H1 (cell line): ENCODE measurements around the gene HTR4. TPM values are rescaled to one million over a fixed set of nuclear protein-coding genes. Genes with fewer than 3 reads are reported as not detected.

Experiments
- CTCF ChIA-PET: fragments of 300-600 bp; sonication (Branson Sonifier 250); formaldehyde crosslinking; loops from one replicate; lab custom pipeline; 2021; ENCODE audit not compliant: partially characterized antibody; lab: Charles Lee
- POLR2A ChIA-PET: fragments of 300-600 bp; sonication (Branson Sonifier 250); formaldehyde crosslinking; loops from one replicate; lab custom pipeline; 2021; ENCODE audit warnings: inconsistent platforms; ENCODE audit not compliant: partially characterized antibody; lab: Charles Lee
- DNase-seq, 2 experiments: peaks; one replicate each; pipeline versions ENCODE4 v3.0.0 to v3.0.0-alpha.2; 2010 to 2022; ENCODE audit warnings: low spot score in 2 of 2, low read depth in 1 of 2, mixed read lengths in 1 of 2
- FAIRE-seq: peaks from 2 replicates; lab custom pipeline; 2011; peaks lifted over from hg19 to GRCh38; lab: Jason Lieb, UNC
- H2AFZ ChIP-seq: 2 replicates; pipeline ENCODE4 v1.8.1; 2012; ENCODE audit warnings: low read length, inconsistent platforms
- H2AK5ac ChIP-seq: 2 replicates; pipeline ENCODE4 v1.6.1; 2013; ENCODE audit warnings: low read depth, low read length
- H2BK120ac ChIP-seq: replicated peaks from 2 replicates; pipeline ENCODE3; 2013; ENCODE audit warnings: low read depth, low read length, inconsistent platforms
- H2BK12ac ChIP-seq: 2 replicates; pipeline ENCODE4 v1.6.1; 2013; ENCODE audit warnings: low read depth, low read length
- H2BK15ac ChIP-seq: 2 replicates; pipeline ENCODE4 v1.6.1; 2013; ENCODE audit warnings: low read length
- H2BK20ac ChIP-seq: 2 replicates; pipeline ENCODE4 v1.6.1; 2013; ENCODE audit warnings: low read length
- H2BK5ac ChIP-seq: 2 replicates; pipeline ENCODE4 v1.6.1; 2013; ENCODE audit warnings: low read depth, low read length
- H3K14ac ChIP-seq: 2 replicates; pipeline ENCODE4 v1.6.1; 2013; ENCODE audit warnings: inconsistent platforms; ENCODE audit not compliant: insufficient read length
- H3K18ac ChIP-seq: 2 replicates; pipeline ENCODE4 v1.6.1; 2013; ENCODE audit warnings: low read length; ENCODE audit errors: extremely low read depth
- H3K23ac ChIP-seq: 2 replicates; pipeline ENCODE4 v1.6.1; 2013; ENCODE audit warnings: inconsistent platforms; ENCODE audit not compliant: insufficient read length
- H3K23me2 ChIP-seq: 2 replicates; pipeline ENCODE4 v1.6.1; 2013; ENCODE audit warnings: low read depth, low read length
- H3K27ac ChIP-seq: 2 replicates; pipeline ENCODE4 v1.6.1; 2011; ENCODE audit warnings: low read depth, low read length, inconsistent platforms
- H3K27me3 ChIP-seq, 4 experiments: replicated peaks in 1 of 4; 1 replicate in 1 of 4; 2 replicates in 3 of 4; pipeline versions ENCODE4 v1.6.1 to v1.8.1; 2011 to 2013; ENCODE audit warnings: low read length in 3 of 4, mild to moderate bottlenecking in 3 of 4, inconsistent platforms in 2 of 4, mixed read lengths in 2 of 4, moderate library complexity in 1 of 4; ENCODE audit not compliant: control insufficient read depth in 3 of 4, insufficient read depth in 3 of 4; ENCODE audit errors: extremely low read depth in 1 of 4
- H3K36me3 ChIP-seq, 4 experiments: 2 replicates each; pipeline versions ENCODE4 v1.6.1 to v1.8.1; 2011 to 2013; ENCODE audit warnings: mild to moderate bottlenecking in 4 of 4, low read length in 3 of 4, moderate library complexity in 2 of 4, control low read depth in 1 of 4, inconsistent platforms in 1 of 4; ENCODE audit not compliant: insufficient read depth in 4 of 4, control insufficient read depth in 2 of 4
- H3K4ac ChIP-seq: replicated peaks from 2 replicates; pipeline ENCODE3; 2013; ENCODE audit warnings: low read length, low read depth, mixed read lengths, inconsistent platforms; ENCODE audit not compliant: insufficient read length
- H3K4me1 ChIP-seq, 4 experiments: replicated peaks in 1 of 4; 1 replicate in 1 of 4; 2 replicates in 3 of 4; pipeline versions ENCODE4 v1.6.1 to v1.8.1; 2011 to 2013; ENCODE audit warnings: low read length in 3 of 4, inconsistent platforms in 2 of 4, mixed read lengths in 1 of 4; ENCODE audit not compliant: insufficient read depth in 4 of 4, control insufficient read depth in 3 of 4
- H3K4me2 ChIP-seq, 2 experiments: 2 replicates each; pipeline versions ENCODE4 v1.6.1 to v1.8.1; 2011 to 2013; ENCODE audit warnings: low read depth in 2 of 2, low read length in 2 of 2, control low read depth in 1 of 2, inconsistent platforms in 1 of 2, mild to moderate bottlenecking in 1 of 2; ENCODE audit not compliant: insufficient read depth in 1 of 2
- H3K4me3 ChIP-seq, 4 experiments: fragments of 200-600, 300-600 bp in 1 of 4; sonication (generic), shearing (Covaris generic), sonication (Bioruptor Twin) in 1 of 4; 2 replicates each; pipeline versions ENCODE4 v1.5.1 to v1.8.1; 2011 to 2016; ENCODE audit warnings: low read length in 4 of 4, low read depth in 3 of 4, control low read depth in 2 of 4, inconsistent platforms in 2 of 4, mild to moderate bottlenecking in 2 of 4, mixed read lengths in 1 of 4, moderate library complexity in 1 of 4; ENCODE audit not compliant: insufficient read depth in 2 of 4; ENCODE audit errors: extremely low read depth in 1 of 4
- H3K56ac ChIP-seq: replicated peaks from 2 replicates; pipeline ENCODE3; 2013; ENCODE audit warnings: low read depth, mild to moderate bottlenecking, mixed read lengths, low read length, inconsistent platforms; ENCODE audit not compliant: insufficient read length
- H3K79me1 ChIP-seq: 2 replicates; pipeline ENCODE4 v1.6.1; 2013; ENCODE audit warnings: low read depth, low read length, control low read depth
- H3K79me2 ChIP-seq, 2 experiments: 2 replicates each; pipeline versions ENCODE4 v1.6.1 to v1.8.1; 2012 to 2013; ENCODE audit warnings: low read length in 2 of 2, mild to moderate bottlenecking in 2 of 2, inconsistent platforms in 1 of 2; ENCODE audit not compliant: insufficient read depth in 2 of 2, control insufficient read depth in 1 of 2
- H3K9ac ChIP-seq, 4 experiments: replicated peaks in 1 of 4; 1 replicate in 1 of 4; 2 replicates in 3 of 4; pipeline versions ENCODE4 v1.6.1 to v1.8.1; 2011 to 2013; ENCODE audit warnings: low read depth in 3 of 4, low read length in 3 of 4, control low read depth in 2 of 4, mild to moderate bottlenecking in 2 of 4, moderate library complexity in 2 of 4, inconsistent platforms in 1 of 4; ENCODE audit errors: extremely low read depth in 1 of 4
- H3K9me3 ChIP-seq, 2 experiments: 2 replicates each; pipeline versions ENCODE4 v1.6.1 to v1.8.1; 2012 to 2013; ENCODE audit warnings: mild to moderate bottlenecking in 2 of 2, moderate library complexity in 2 of 2, control low read depth in 1 of 2, inconsistent platforms in 1 of 2, low read depth in 1 of 2, low read length in 1 of 2, mixed read lengths in 1 of 2; ENCODE audit not compliant: insufficient read depth in 2 of 2
- H4K20me1 ChIP-seq, 2 experiments: replicated peaks in 1 of 2; 2 replicates each; pipeline versions ENCODE3 to v1.8.1; 2011 to 2013; ENCODE audit warnings: inconsistent platforms in 2 of 2, low read length in 2 of 2, mild to moderate bottlenecking in 1 of 2; ENCODE audit not compliant: insufficient read depth in 2 of 2, control insufficient read depth in 1 of 2
- H4K5ac ChIP-seq: 2 replicates; pipeline ENCODE4 v1.6.1; 2013; ENCODE audit warnings: low read length, low read depth, mixed read lengths, inconsistent platforms; ENCODE audit not compliant: insufficient read length
- H4K8ac ChIP-seq: 2 replicates; pipeline ENCODE4 v1.8.0; 2013; ENCODE audit warnings: mild to moderate bottlenecking, moderate library complexity, low read length, inconsistent platforms; ENCODE audit not compliant: insufficient read depth; ENCODE audit errors: extremely low read depth
- H4K91ac ChIP-seq: replicated peaks from 2 replicates; pipeline ENCODE3; 2013; ENCODE audit warnings: low read length, mixed read lengths, inconsistent platforms; ENCODE audit not compliant: insufficient read length
- SIRT6 ChIP-seq: IDR thresholded peaks from one replicate; pipeline ENCODE4 v1.7.1; 2012; ENCODE audit warnings: low read length, inconsistent platforms
- SIX5 ChIP-seq: IDR thresholded peaks from 2 replicates; pipeline ENCODE4 v1.6.1; 2011; ENCODE audit warnings: mild to moderate bottlenecking, low read depth, low read length
- TEAD4 ChIP-seq: IDR thresholded peaks from 2 replicates; pipeline ENCODE4 v1.6.1; 2012; ENCODE audit warnings: low read depth, low read length, inconsistent platforms, mixed read lengths
- WGBS, 2 experiments: shearing (Covaris generic) in 1 of 2; methylation state at CpG; one replicate each; pipeline versions ENCODE4 v1.1.6 to v1.1.7; 2013 to 2015; ENCODE audit warnings: low lambda C conversion rate in 2 of 2, mixed read lengths in 2 of 2, inconsistent platforms in 1 of 2, low coverage in 1 of 2, missing lambda C conversion rate in 1 of 2; ENCODE audit not compliant: insufficient replicate concordance in 2 of 2, insufficient coverage in 1 of 2, insufficient read length in 1 of 2; ENCODE audit errors: extremely low coverage in 1 of 2, missing lambda C conversion rate in 1 of 2; 5-methylcytosine and 5-hydroxymethylcytosine counted together
- polyA plus RNA-seq, 7 experiments: library from polyadenylated mRNA; depleted of rRNA in 3 of 7; stranded (reverse) in 5 of 7; unstranded in 2 of 7; fragments of >200 nt in 5 of 7; fragments of 200-250 nt in 2 of 7; gene quantifications; 1 replicate in 5 of 7; 2 replicates in 1 of 7; 4 replicates in 1 of 7; pipeline versions ENCODE4 v1.2.1 to v1.2.3, GENCODE V29; 2011 to 2013; ENCODE audit warnings: missing spikeins in 2 of 7, mixed read lengths in 2 of 7
- total RNA-seq: library from RNA; stranded (reverse); fragmentation: NEBNext Ultra II Directional; extraction: Animal tissue kit (Norgen Biotek cat#: 25700); gene quantifications from 2 replicates; pipeline ENCODE4 v1.2.1, GENCODE V29; 2021

Gene HTR4
- total and polyA plus RNA-seq, 2 of the 8 experiments (the other 6 are each of a cell fraction or from before 2014, with no cell fraction given): not detected

GRCh38 chr5:148469501-148469935 is 184.8 kb downstream of the HTR4 start:
- no peak overlapping the region for H3K27ac ChIP-seq
- no peak overlapping the region for H4K5ac ChIP-seq
- no peak overlapping the region for H3K14ac ChIP-seq
- no peak overlapping the region for H2AK5ac ChIP-seq
- H4K91ac ChIP-seq: no peak overlapping the region
- no peaks in the 10 kb centered on the region for H3K79me2 ChIP-seq
- H3K23ac ChIP-seq: no peak overlapping the region
- H2BK5ac ChIP-seq: no peak overlapping the region
- H2BK15ac ChIP-seq: no peak overlapping the region
- DNase-seq: no peak
- 92% methylated on average over 4 of the region's 4 CpGs; no CpG with 5 or more reads in 1 of the 2 experiments for WGBS, 2 experiments
- H3K9ac ChIP-seq: no peak overlapping the region
- no peaks in the 10 kb centered on the region for H4K20me1 ChIP-seq
- H3K4me2 ChIP-seq: no peak overlapping the region
- no peak overlapping the region for H3K4ac ChIP-seq
- no peak overlapping the region for H2BK12ac ChIP-seq
- no peaks in the 10 kb centered on the region for H3K9me3 ChIP-seq
- POLR2A ChIA-PET: no interaction called here
- H3K56ac ChIP-seq: no peak overlapping the region
- H3K36me3 ChIP-seq: no peaks in the 10 kb centered on the region
- no peak overlapping the region for H4K8ac ChIP-seq
- FAIRE-seq: no peak
- no peaks in the 10 kb centered on the region for H3K4me1 ChIP-seq
- H2BK20ac ChIP-seq: no peak overlapping the region
- H3K18ac ChIP-seq: no peak overlapping the region
- TF ChIP-seq SIX5: no peak
- TF ChIP-seq TEAD4: no peak
- no peak for TF ChIP-seq SIRT6
- H3K23me2 ChIP-seq: no peaks in the 10 kb centered on the region
- no peaks in the 10 kb centered on the region for H3K27me3 ChIP-seq
- CTCF ChIA-PET: interaction anchor here (0.6 to 3.7 kb wide), 9 partner anchors 9 to 489 kb away, joined by 3 to 28 read pairs (median 7); no protein-coding TSS in a partner anchor
- H2AFZ ChIP-seq: no peak overlapping the region
- H2BK120ac ChIP-seq: no peak overlapping the region
- H3K79me1 ChIP-seq: no peaks in the 10 kb centered on the region
- H3K4me3 ChIP-seq: no peak overlapping the region
